Activated CD4-positive, alpha-beta T cell treated with anti-CD3 and anti-CD28 coated beads, Interleukin-2, amount 50 U/mL, for 1 hour (primary cell): ENCODE results near the gene CHURC1.

Experiments
- DNase-seq: peaks from one replicate; pipeline ENCODE4 v3.0.0-alpha.2; 2020

CHURC1 gene

DNA sequence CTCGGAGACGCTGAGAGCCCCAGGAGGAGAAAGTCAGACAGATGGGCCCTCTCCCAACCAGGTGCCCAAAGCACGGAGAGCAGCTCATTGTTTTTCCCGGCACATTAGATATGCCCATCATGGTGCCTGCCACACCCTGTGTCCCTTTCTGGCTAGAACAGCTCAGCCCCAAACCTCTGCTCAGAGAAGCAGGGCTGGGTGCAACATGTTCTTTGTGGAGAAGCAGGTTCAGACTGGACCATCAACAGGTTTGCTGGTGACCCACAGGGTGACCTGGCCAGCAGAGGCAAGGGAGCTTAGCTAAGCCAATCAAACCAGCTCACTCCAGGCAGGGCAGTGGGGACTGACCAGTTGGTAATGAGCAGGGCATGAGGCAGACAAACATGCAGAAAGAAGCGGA, 44.5 kb downstream of the CHURC1 start:
- DNase-seq = no peak

DNA sequence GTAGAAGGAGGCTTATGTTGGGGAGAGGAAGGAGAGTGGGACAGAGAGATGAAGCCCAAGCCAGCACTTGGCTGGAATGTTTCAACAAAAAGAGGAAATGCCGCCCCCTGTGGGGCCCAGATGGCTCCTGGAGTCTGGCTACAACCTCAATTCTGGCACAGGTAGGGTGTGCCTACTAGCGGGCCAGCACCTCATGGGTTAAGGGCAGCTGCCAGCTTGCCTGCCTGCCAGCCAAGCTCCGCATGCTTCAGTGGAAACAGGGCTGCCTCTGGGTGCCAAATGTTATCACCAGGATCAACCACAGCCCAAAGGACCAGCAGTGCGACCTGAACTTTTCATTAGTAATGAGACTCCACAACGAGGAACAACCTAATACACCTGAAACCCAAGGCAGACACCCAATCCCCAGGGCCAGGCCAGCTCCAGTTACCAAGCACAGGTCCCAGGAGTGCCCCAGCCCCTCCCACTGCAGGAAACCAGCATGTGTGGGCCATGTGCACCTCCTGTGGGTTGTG, 46.6 kb downstream of the CHURC1 start:
- DNase-seq = no peak

DNA sequence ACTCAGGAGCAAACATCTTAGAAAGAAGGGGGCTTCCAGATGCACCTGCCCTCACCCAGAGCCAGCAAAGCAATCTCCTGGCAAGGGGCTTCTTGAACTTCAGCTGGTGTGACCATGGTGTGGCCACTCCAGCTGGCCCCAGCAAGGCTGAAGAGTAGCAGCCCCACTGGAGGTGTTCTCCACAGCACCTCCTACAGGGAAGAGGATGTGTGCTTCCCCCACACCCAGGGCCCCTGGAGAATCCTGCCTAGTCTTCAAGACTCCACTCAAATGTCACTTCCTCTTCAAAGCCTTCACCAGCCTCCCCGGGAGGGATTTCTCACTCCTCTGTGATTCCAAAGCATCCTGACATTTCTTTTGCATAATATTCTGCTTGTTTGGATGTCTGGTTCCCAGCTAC, 49.4 kb downstream of the CHURC1 start:
- DNase-seq = no peak

DNA sequence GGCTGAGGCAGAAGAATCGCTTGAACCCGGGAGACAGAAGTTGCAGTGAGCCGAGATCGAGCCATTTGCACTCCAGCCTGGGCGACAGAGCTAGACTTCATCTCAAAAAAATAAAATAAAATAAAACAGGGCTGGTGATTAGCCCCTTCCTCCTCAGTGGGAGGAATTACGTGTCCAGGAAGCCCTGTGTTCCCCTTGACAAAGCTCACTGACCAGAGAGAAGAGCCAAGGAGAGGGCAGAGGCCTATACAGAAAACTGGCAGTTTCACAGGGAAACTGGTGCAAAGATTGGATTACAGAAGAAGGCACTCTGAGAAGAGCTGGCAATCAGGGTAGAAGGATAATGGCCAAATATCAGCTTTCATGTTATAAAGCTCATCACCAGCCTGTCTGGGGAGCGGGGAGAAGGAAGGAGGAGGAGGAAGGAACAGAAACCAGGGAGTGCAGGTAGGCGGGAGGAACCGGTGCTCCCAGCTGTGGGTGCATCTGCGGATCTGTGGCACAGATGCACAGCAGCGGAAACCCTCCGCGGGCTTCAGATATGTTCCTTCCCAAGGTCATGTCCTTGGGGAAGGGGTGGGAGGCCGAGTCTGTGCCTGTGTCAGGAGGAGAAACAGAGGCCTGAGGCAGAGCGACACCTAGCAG, 51.2 kb downstream of the CHURC1 start:
- DNase-seq = no peak

DNA sequence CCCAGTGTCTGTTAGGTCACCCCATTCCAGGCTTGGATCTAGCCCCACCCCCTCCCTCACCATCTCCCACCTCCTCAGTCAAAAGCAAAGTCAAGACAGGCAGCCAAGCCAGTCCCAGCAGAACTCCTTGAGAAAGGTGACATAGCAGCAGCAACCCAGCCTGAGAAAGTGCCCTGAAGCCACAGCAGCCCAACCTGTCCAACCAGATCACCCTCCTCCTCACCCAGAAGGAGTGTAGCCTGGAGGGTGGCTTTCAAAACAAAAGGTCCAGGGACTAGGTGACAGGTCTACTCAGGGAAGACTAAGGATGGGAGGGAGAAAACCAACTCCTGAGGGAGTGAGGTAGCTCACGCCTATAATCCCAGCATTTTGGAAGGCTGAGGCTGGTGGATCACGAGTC, 52.7 kb downstream of the CHURC1 start:
- no peak for DNase-seq

DNA sequence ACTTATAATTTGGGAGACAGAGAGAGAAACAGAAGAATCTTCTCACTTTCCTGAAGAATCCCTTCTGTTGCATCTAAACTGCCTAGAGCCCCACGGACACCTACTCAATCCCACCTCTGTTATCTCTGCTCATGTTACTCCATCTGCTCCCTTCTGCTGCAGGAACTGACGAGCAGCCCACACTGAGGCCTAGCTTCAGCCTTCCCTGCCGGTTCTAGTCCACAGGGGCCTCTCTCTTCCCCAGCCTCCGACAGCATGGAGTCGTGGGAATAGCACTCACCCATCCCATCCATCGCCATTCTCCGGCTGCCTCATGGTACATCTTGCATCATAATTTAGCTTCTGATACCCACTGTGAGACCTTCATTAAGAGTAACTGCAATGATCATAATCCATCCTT, 53.9 kb downstream of the CHURC1 start:
- DNase-seq = no peak

DNA sequence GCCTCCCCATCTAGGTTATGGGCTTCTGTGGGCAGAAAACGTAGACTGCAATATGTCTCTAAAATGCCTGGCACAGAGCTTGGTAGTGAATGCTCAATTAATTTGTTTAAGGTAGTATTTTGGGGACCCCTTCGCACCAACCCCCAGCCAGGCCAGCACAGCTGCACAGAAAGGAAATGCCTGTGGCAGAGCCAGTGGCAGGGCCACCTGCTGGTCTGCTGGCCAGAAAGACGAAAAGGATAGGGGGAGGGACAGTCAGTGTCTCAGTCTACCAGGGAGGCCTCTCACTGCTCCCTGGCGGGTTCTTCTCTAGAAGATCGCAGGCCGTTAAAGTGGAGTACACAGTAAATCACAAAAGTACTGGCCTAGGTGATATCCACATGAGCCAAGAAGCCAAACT, 54.4 kb downstream of the CHURC1 start:
- DNase-seq = no peak

DNA sequence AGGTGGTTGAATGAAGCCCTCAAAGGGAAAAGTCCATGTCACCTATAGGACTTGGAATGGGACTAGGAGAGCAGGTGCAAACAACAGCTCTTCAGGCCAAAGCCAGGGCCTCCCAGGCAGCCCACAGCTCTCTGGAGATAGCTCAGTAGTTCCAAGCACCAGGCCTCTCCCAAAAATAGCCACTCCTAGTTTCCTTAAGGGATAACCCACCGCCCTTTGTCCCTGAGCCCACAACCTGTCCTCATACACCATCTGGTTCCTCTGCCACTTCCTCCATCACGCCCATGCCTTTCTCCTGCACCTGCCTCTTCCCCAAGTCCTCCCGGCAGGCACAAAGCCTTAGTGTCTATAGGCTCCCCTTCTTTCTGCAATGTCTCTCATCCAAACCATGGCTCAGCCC, 55.8 kb downstream of the CHURC1 start:
- no peak for DNase-seq

DNA sequence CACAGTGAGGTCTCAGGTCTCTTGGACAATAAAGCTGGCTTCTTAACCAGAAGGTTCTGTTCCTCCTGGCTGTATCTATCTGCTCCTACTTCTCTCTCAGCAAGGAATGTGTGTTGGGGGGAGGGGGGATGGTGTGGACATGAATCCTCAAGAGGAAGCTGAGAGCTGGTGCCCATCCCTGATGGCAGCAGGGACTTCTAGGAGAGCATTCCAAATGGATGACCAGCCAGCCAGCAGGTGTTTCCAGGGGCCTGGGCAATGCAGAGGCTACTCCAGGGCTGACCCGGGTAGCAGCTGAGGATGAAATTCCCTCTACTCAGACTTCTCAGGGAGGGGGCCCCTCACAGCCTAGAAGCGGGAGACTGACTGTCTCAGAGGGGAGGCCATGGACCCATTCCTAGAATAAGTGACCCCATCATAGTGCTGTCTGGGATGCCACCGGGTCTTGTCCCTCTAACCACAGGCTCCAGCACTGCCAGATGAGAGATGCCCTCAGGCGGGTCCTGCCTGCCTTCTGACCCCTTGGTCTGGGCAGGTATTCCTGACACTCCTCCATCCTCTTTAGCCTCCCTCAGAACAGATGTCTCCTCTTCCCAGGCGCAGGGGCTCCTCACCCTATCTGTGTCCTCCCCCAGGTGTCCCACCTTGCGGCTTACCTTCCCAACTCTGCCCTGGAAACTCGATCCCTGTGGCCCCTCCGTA, 56.7 kb downstream of the CHURC1 start:
- no peak for DNase-seq

DNA sequence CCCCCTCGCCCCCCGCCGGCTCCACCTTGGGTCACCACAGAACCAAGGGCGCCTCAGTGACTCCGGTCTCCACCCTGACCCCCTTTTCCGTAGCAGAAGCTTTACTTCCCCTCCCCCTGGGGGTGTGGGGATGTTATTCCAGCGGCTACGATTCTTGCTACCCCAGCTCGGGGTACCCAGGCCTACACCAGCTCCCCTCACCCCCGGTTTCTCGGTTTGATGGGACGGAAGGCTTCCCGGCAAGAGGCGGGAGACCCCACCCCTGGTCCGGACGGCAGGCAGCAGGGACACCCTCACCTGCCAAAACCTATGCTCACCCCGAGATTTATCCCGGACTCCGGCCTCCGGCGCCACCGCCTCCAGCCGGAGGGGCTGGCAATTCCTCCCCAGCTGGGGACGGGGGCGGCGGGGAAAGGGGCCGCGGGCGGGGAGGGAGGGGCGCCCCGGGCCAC, 57.3 kb downstream of the CHURC1 start:
- DNase-seq = no peak

DNA sequence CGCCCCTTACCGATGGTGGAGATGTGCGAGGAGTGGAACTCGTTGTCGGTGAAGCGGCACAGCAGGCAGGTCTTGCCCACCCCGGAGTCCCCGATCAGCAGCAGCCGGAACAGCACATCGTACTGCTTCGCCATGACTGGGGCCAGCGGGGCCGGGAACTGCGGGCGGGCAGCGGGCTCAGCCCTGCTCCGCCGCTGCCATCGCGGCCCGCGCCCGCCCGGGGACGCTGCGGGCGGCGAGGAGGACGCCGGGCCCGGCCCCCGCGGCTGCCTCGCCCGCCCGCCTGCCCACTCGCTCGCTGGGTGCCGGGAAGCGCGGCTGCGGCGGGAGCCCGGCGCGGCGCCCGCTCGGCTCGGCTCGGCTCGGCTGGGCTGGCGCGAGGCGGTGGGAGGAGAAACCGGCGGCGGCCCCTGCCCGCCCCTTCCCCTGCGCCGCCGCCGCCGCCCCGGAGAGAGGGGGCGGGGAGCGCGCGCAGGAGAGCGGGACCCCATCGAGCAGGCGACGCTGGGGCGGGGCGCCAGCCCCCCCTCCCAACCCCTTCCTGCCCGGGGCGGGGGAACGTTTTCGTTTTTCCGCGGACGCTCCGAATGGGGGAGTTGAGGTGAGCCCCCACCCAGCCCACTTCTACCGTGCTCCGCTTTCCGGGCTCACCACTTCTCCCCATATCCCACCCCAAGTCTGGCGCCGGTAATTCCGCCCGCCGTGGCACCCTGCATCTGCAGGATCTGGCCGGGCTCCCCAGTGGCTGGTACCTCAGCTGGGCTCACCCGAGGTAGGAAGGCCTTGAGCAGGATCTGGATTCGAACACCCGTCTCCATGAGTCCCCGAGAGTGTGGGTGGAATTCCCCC, 57.9 kb downstream of the CHURC1 start, which contains the start of gene RAB15:
Gene RAB15 (minus strand): TSS at position 394 of the 849 bp plus-strand sequence. CDS start 260 bp downstream, at position 134.
- DNase-seq = peak; percentile 33

DNA sequence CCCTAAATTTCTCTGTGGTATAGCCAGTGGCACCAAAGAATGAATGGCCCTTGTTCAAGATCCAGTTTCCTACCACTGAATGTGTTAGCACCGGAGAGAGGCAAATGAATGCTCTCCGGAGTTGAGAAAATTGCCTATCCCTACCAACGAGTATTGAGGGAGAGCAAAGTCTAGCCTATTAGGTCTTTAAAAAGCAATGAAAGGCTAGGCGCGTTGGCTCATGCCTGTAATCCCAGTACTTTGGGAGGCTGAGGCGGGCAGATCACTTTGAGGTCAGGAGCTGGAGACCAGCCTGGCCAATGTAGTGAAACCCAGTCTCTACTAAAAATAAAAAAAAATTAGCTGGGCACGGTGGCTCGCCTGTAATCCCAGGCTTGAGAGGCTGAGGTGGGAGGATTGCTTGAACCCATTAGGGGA, 58.8 kb downstream of the CHURC1 start:
- DNase-seq = no peak

DNA sequence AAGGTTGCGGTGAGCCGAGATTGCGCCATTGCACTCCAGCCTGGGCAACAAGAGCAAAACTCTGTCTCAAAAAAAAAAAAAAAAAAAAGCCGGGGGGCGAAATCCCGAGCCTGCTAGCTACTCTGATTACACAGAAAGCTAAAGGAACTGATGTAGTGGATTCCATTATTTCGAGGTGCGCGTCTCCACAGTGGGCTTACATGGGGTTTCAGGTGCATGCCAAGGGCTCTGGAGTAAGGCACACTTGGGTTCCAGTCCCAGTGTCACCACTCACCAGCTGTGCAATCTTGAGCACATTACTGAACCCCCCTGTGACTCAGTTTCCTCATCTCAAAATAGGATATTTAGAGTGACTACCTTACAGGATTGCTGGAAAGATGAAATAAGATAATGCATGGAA, 59.6 kb downstream of the CHURC1 start:
- no peak for DNase-seq

DNA sequence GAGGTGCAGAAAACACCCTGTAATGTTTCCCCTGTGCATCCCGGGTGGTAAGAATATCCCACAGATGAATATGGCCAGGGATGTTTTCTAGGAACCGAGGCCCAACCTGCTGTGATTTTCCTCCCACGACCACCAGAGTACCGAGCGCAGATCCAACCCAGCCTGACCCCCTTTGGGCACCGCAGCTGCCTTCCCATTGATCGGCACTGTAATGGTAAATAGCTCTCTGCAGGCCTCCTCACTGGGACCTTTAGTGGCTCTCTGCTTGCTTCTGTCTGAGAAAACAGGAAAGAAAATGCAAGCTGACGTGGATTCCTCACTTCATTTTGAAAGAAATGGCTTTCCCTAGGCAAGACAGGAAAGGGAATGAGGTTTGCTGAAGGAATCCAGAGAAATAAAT, 60.3 kb downstream of the CHURC1 start:
- no peak for DNase-seq

DNA sequence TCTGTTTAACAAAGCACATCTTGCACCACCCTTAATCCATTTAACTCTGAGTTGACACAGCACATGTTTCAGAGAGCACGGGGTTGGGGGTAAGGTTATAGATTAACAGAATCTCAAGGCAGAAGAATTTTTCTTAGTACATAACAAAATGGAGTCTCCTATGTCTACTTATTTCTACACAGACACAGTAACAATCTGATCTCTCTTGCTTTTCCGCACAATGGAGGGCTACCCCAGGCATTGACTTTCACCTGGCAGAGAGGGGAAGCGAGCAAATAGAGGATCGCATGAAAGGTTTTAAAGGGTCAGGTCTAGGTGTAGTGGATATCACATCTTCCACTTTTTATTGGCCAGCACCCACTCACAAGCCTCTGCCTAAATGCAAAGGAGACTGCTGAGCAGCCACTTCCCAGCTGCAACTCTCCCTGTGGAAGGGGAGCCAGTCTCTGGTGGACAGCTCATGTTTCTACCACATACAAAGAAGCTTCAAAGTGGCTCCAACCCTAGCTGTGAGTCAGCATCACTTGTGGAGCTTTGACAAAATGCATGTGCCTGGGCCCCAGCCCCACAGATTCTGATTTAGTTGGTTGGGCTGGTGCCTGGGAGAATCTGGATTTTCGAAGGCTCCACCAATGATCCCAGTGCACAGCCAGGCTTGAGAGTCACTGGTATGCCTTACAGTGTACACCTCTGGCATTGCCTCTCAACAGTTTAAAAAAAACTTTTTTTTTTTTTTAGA, 65.2 kb downstream of the CHURC1 start:
- no peak for DNase-seq

DNA sequence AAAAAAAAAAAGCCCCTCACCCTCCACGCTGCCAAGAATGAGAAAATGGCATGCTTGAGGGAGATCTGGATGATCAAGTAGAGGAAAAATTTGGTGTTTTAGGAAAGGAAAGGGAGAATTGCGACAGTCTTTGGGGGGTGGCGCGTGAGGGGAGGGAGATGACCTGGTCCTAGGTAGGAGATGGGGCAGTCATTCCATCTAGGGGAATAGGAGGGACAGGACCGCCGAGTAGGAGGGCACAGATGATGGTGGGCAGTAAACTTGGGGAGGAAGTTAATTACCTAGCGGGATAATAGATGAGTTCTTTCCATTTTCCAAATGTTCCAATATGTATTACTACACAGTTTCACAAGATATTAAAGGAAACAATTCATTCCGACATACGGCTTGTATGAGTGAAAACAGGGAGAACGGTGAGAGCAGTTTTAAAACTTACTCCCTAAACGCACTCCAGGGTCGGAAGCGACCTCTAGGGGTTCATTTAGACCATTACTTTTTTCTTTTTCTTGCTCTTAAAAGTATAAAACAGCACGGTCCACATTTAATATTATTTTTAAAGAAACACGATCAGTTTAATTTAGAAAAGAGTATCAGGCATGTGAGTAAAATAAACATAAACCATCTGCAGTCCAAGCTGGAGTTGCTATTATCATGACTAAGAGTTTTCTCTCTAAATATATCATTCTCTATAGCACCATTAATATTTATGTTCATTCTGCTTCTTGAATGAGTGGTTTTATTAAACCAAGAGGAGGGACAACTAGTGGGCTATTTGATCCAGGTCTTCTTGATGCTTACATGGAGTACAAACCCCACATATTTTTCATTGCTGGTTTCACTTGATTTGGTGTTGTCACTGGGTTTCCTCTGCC, 69.4 kb downstream of the CHURC1 start:
- peak; percentile 27 for DNase-seq
